ENCODE data around the gene LBX1. TPM values are rescaled to one million over a fixed set of nuclear protein-coding genes. Genes with fewer than 3 reads are reported as not detected.

The LBX1 gene
- total RNA-seq, 1 experiment from 2014 or later, result not detected

DNA sequence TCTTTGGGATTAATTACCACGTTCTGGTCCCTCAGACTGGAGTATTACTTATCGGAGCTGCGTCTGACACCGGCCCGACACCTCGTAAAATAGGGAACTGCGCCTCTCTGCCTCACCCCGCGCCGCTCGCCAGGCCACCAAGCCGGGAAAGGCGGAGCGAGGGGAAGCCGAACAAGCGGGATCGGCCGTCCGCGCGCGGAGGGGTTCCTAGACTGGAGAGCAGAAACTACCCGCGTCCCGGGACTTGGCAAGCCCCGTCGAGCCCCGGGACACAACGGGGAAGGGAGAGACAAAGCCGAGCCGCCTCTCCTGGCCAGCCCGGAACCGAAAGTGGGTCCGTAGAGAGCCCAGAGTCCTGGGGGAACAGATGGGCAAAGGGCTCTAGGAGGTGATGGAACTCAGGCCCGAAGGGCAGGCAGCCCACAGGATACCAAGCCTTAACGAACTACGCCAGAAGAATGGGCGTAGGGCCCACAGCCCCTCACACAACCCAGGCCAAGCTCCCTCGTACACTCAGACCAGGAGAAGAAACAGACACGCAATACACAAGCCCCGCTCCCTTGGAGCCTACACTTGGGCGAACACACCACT lies 6.5 kb downstream of the LBX1 start:
- Histone ChIP-seq H4K20me1 (ENCODE audit: insufficient read depth) (no peaks in the 10 kb centered on the region), H3K9me3 (ENCODE audit: control insufficient read depth in 1 of 2, insufficient read depth in 1 of 2, low read depth in 1 of 2, low read length in 2 of 2) (no peaks in the 10 kb centered on the region), H3K4me3 (replicated peaks in 1 of 2; ENCODE audit: low read depth in 1 of 2, low read length in 2 of 2) (no peak overlapping the region), H3K4me1 (ENCODE audit: control insufficient read depth in 1 of 2, insufficient read depth in 2 of 2, low read length in 2 of 2) (peaks cover 0 to 10% of the 10 kb centered on the region in 2 experiments; a peak in 1 of 4 replicates), H3K4me2 (ENCODE audit: low read length) (no peak overlapping the region), H3K9ac (ENCODE audit: low read length) (no peak overlapping the region), H3K27me3 (ENCODE audit: insufficient read depth, low read length) (no peaks in the 10 kb centered on the region), H3K9me2 (ENCODE audit: insufficient read depth) (no peaks in the 10 kb centered on the region), H3K79me2 (ENCODE audit: insufficient read depth, low read length) (no peaks in the 10 kb centered on the region), H3K27ac (ENCODE audit: low read depth, low read length) (no peak overlapping the region), H2AFZ (ENCODE audit: low read depth, low read length, poor library complexity, severe bottlenecking) (no peak overlapping the region), H3K36me3 (ENCODE audit: control insufficient read depth in 1 of 2, insufficient read depth in 2 of 2, low read length in 2 of 2) (no peaks in the 10 kb centered on the region)
- ChIA-PET CTCF (interaction anchor here (1.8 kb wide), 1 partner anchor 9 kb away, joined by 6 read pairs; no protein-coding TSS in a partner anchor), RAD21 (ENCODE audit: low non-redundant PET in 1 of 2, low total read pairs in 2 of 2, uncharacterized antibody in 2 of 2, unreplicated experiment in 2 of 2) (no interaction called here), POLR2A (no interaction called here)
- TF ChIP-seq EZH2phosphoT487 (IDR thresholded peaks at IDR 0.05; ENCODE audit: borderline replicate concordance) (no peak), YY1 (IDR thresholded peaks at IDR 0.05; ENCODE audit: extremely low read depth, insufficient replicate concordance, low read depth, low read length) (no peak), ZBTB33 (IDR thresholded peaks at IDR 0.05; ENCODE audit: extremely low read depth, insufficient replicate concordance, low read length) (no peak), ZFX (IDR thresholded peaks at IDR 0.05) (no peak), ZNF274 (IDR thresholded peaks at IDR 0.05; ENCODE audit: low read depth, low read length) (no peak)
- TF ChIP-seq, protein P1, sequence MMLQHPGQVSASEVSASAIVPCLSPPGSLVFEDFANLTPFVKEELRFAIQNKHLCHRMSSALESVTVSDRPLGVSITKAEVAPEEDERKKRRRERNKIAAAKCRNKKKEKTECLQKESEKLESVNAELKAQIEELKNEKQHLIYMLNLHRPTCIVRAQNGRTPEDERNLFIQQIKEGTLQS (IDR thresholded peaks at IDR 0.05), result no peak
- ATAC-seq (no peak), DNase-seq (ENCODE audit: low read depth, low spot score) (no peak)
- intact Hi-C loops (cut with micrococcal nuclease), result no loop called here
- no TSS peak for BruUV-seq (replicated peaks)
